Loucy (cell line): ENCODE results near the gene FMN1.

Experiments used
- CTCF ChIP-seq: fragments of 200-600 bp; sonication (generic); conservative IDR thresholded peaks from 2 replicates; pipeline ENCODE4 v1.5.1; 2014; ENCODE audit warnings: mild to moderate bottlenecking, antibody characterized with exemption, low read length
- EZH2phosphoT487 ChIP-seq: fragments of 200-600 bp; IDR thresholded peaks from 2 replicates; pipeline ENCODE4 v1.6.1; 2018; ENCODE audit warnings: antibody characterized with exemption, mild to moderate bottlenecking, moderate library complexity, borderline replicate concordance

DNA sequence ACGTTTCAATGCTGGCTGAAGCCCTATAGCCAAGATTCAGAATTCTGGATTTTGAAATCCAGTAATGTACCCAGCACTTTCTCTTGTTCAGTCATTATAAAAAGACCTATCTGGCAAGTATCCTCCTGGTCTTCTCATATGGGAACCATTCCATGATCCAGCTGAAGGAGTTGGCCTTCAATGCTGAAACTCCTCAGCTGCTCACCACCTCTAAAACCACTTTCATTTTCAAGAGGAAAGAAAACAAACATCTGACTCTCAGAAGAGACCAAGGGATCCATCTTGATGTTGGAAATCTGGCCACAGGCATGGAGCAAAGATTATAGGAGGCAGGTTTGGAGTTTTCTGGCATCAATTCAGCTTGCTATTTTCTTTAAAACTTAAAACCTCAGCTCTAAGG is 235.4 kb downstream of the FMN1 start:
- TF ChIP-seq CTCF: no peak
- TF ChIP-seq EZH2phosphoT487: no peak
